ENCODE results near the gene ZDHHC14.

DNA sequence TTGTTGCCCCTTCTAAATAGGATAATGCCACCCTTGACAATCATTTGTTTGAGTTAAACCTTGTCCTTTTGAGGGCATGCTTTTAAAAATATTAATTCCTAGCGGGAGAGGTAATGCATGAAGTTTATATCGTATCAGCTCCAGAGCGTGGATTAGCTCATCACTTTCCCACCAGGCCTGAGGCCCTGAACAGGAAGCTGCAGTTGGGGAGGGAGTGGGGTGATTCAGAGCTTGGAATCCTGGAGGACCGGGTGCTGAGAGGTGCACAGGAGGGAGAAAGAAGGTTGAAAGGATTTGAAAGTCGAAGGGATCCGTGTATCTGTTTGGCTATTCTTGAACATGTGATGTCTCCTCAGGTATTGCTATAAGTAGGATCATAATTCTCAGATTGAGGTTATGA lies 25.0 kb downstream of the ZDHHC14 start:
- TF ChIP-seq, protein P1, sequence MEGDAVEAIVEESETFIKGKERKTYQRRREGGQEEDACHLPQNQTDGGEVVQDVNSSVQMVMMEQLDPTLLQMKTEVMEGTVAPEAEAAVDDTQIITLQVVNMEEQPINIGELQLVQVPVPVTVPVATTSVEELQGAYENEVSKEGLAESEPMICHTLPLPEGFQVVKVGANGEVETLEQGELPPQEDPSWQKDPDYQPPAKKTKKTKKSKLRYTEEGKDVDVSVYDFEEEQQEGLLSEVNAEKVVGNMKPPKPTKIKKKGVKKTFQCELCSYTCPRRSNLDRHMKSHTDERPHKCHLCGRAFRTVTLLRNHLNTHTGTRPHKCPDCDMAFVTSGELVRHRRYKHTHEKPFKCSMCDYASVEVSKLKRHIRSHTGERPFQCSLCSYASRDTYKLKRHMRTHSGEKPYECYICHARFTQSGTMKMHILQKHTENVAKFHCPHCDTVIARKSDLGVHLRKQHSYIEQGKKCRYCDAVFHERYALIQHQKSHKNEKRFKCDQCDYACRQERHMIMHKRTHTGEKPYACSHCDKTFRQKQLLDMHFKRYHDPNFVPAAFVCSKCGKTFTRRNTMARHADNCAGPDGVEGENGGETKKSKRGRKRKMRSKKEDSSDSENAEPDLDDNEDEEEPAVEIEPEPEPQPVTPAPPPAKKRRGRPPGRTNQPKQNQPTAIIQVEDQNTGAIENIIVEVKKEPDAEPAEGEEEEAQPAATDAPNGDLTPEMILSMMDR (IDR thresholded peaks at IDR 0.05): no peak
- TF ChIP-seq POLR2A (IDR thresholded peaks at IDR 0.05): no peak

Measured in thyroid gland (tissue), 4 donors.